Liver (tissue), 2 donors: ENCODE data around the gene UNC93A.
"Not testable (repeated sequence)": the region's sequence is repeated elsewhere in the genome, so short reads cannot be mapped to it uniquely, and the experiment has no call there.

Experiments used
- MAX ChIP-seq: IDR thresholded peaks from 2 replicates; pipeline ENCODE4 v1.6.1; 2016; ENCODE audit warnings: antibody characterized with exemption
- TF ChIP-seq, protein P1 (sequence below): fragments of 150-350 bp; IDR thresholded peaks from 2 replicates; pipeline ENCODE4 v1.5.1; 2017; ENCODE audit warnings: improper control_type of control experiment, low read depth, low read length; ENCODE audit not compliant: missing input control
- donor health status: healthy.

- TF ChIP-seq, protein P1, sequence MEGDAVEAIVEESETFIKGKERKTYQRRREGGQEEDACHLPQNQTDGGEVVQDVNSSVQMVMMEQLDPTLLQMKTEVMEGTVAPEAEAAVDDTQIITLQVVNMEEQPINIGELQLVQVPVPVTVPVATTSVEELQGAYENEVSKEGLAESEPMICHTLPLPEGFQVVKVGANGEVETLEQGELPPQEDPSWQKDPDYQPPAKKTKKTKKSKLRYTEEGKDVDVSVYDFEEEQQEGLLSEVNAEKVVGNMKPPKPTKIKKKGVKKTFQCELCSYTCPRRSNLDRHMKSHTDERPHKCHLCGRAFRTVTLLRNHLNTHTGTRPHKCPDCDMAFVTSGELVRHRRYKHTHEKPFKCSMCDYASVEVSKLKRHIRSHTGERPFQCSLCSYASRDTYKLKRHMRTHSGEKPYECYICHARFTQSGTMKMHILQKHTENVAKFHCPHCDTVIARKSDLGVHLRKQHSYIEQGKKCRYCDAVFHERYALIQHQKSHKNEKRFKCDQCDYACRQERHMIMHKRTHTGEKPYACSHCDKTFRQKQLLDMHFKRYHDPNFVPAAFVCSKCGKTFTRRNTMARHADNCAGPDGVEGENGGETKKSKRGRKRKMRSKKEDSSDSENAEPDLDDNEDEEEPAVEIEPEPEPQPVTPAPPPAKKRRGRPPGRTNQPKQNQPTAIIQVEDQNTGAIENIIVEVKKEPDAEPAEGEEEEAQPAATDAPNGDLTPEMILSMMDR, result not testable (repeated sequence)
- TF ChIP-seq MAX, result not testable (repeated sequence)
Measured at GRCh38 chr6:167289291-167289690, 1.8 kb upstream of the UNC93A start.
